CD4-positive, alpha-beta T cell (primary cell): ENCODE data around the gene LAIR1. TPM values are rescaled to one million over a fixed set of nuclear protein-coding genes. Genes with fewer than 3 reads are reported as not detected.

Experiments used
- ATAC-seq: fragments of 200-7000 bp; cut with Tn5 transposase; one replicate; pipeline ENCODE4 v1.10.0; 2022; ENCODE audit warnings: mild to moderate bottlenecking; ENCODE audit not compliant: poor library complexity
- CTCF ChIA-PET: fragments of 350-600 bp; sonication (Branson Sonifier 250); formaldehyde crosslinking; loops from one replicate; lab custom pipeline; 2021; ENCODE audit warnings: antibody characterized with exemption, inconsistent platforms; lab: Charles Lee
- POLR2A ChIA-PET: fragments of 350-600 bp; sonication (Branson Sonifier 250); formaldehyde crosslinking; loops from one replicate; lab custom pipeline; 2021; ENCODE audit warnings: antibody characterized with exemption, inconsistent platforms; lab: Charles Lee
- DNase-seq, 14 experiments: peaks; one replicate each; pipeline ENCODE4 v3.0.0-alpha.2; 2013 to 2020; ENCODE audit warnings: mixed read lengths in 2 of 14
- H3K27ac ChIP-seq, 2 donors: one replicate each; pipeline versions ENCODE4 v1.5.1 to v1.7.0; 2013; ENCODE audit warnings: low read length in 2 of 2, low read depth in 1 of 2, mild to moderate bottlenecking in 1 of 2
- H3K27me3 ChIP-seq, 2 experiments: 1 replicate in 1 of 2; 2 replicates in 1 of 2; pipeline versions ENCODE4 v1.6.1 to v1.7.0; 2013; ENCODE audit warnings: low read length in 2 of 2, control low read depth in 1 of 2, mild to moderate bottlenecking in 1 of 2, moderate library complexity in 1 of 2; ENCODE audit not compliant: insufficient read depth in 2 of 2, control insufficient read depth in 1 of 2
- H3K36me3 ChIP-seq: one replicate; pipeline ENCODE4 v1.6.1; 2013; ENCODE audit warnings: low read length, control low read depth; ENCODE audit not compliant: insufficient read depth
- H3K4me1 ChIP-seq: one replicate; pipeline ENCODE4 v1.6.1; 2013; ENCODE audit warnings: low read length, control low read depth; ENCODE audit not compliant: insufficient read depth
- H3K4me3 ChIP-seq: one replicate; pipeline ENCODE4 v1.5.1; 2013; ENCODE audit warnings: mild to moderate bottlenecking, low read length, moderate library complexity
- H3K9me3 ChIP-seq, 2 experiments: 1 replicate in 1 of 2; 2 replicates in 1 of 2; pipeline versions ENCODE4 v1.6.1 to v1.7.0; 2013; ENCODE audit warnings: low read length in 2 of 2, mild to moderate bottlenecking in 2 of 2, control low read depth in 1 of 2, moderate library complexity in 1 of 2; ENCODE audit not compliant: control insufficient read depth in 1 of 2, insufficient read depth in 1 of 2
- H3K27ac Mint-ChIP-seq: one replicate; pipeline ENCODE4 v1.8.0; 2020; ENCODE audit warnings: mixed read lengths
- H3K27me3 Mint-ChIP-seq: one replicate; pipeline ENCODE4 v1.8.0; 2021; ENCODE audit warnings: mixed read lengths
- H3K36me3 Mint-ChIP-seq: one replicate; pipeline ENCODE4 v1.8.0; 2021; ENCODE audit warnings: low read depth, mixed read lengths
- H3K4me1 Mint-ChIP-seq: one replicate; pipeline ENCODE4 v1.8.0; 2021; ENCODE audit warnings: low read depth, mixed read lengths
- H3K4me3 Mint-ChIP-seq: one replicate; pipeline ENCODE4 v1.8.0; 2020; ENCODE audit warnings: mild to moderate bottlenecking, mixed read lengths
- H3K9me3 Mint-ChIP-seq: one replicate; pipeline ENCODE4 v1.8.0; 2020; ENCODE audit warnings: mixed read lengths
- CTCF ChIP-seq: fragments of 200-600 bp; IDR thresholded peaks from one replicate; pipeline ENCODE4 v1.8.0; 2022; ENCODE audit warnings: antibody characterized with exemption, mild to moderate bottlenecking
- intact Hi-C, 2 experiments: fragments of 100-400 bp; cut with DNase I in 1 of 2; cut with micrococcal nuclease in 1 of 2; formaldehyde crosslinking; loops; one replicate each; pipeline versions ENCODE4 v1.15.1 to v1.9.0; 2023 to 2025; cut with DNase I, micrococcal nuclease
- total RNA-seq, 174 experiments: library from RNA in 2 of 174; stranded (reverse) in 2 of 174; gene quantifications; one replicate each; pipeline ENCODE4 v1.2.3 and lab custom pipeline; 2021 to 2026

LAIR1 gene
- total RNA-seq, 2 experiments from 2014 or later = 12.3 to 14.4 TPM

DNA sequence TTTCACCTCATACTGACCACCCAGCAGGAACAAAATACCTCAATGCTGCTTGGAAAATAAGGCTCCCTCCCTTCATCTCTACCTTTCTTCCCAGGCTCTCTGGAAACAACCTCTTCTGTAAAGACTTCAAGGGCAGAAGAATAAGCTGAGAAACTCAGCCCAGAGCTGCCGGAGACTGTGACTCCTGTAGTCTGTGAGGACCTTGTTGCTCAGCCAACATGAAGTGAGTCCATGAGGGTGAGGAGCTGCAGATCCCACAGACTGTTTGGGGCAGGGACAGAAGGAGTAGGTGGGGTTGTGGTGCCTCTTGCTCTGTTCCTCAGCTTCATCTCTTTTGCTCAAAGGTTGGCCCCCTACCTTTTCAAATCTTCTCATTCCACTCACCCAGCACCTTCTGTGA is 59.6 kb downstream of the LAIR1 start:
- no peak overlapping the region for H3K27ac Mint-ChIP-seq
- no peaks in the 10 kb centered on the region for H3K9me3 ChIP-seq
- no peak for TF ChIP-seq CTCF
- H3K27me3 ChIP-seq = no peaks in the 10 kb centered on the region
- ChIA-PET POLR2A (no interaction called here), CTCF (no interaction called here)
- DNase-seq (no peak), ATAC-seq (no peak)
- no peaks in the 10 kb centered on the region for H3K36me3 Mint-ChIP-seq
- peaks cover 6% of the 10 kb centered on the region for H3K4me1 ChIP-seq
- H3K36me3 ChIP-seq = no peaks in the 10 kb centered on the region
- H3K4me3 ChIP-seq = no peak overlapping the region
- no peaks in the 10 kb centered on the region for H3K27me3 Mint-ChIP-seq
- no peak overlapping the region for H3K27ac ChIP-seq
- H3K9me3 Mint-ChIP-seq = no peaks in the 10 kb centered on the region
- H3K4me3 Mint-ChIP-seq = no peak overlapping the region
- peaks cover 37% of the 10 kb centered on the region for H3K4me1 Mint-ChIP-seq
- intact Hi-C loops = loop anchor here in 1 of 2 experiments (10.0 kb wide), 1 partner anchor 210 kb away; no protein-coding TSS in a partner anchor

GRCh38 chr19:54302257-54302656 is 62.5 kb downstream of the LAIR1 start:
- POLR2A ChIA-PET = no interaction called here
- H3K4me3 ChIP-seq = no peak overlapping the region
- Mint-ChIP-seq H3K9me3 (no peaks in the 10 kb centered on the region), H3K27me3 (no peaks in the 10 kb centered on the region), H3K4me1 (peaks cover 37% of the 10 kb centered on the region), H3K36me3 (no peaks in the 10 kb centered on the region), H3K27ac (no peak overlapping the region), H3K4me3 (no peak overlapping the region)
- ATAC-seq = no peak
- H3K27me3 ChIP-seq = peaks cover 0 to 3% of the 10 kb centered on the region in 2 experiments
- peaks cover 6% of the 10 kb centered on the region for H3K4me1 ChIP-seq
- no peak overlapping the region for H3K27ac ChIP-seq
- no peaks in the 10 kb centered on the region for H3K36me3 ChIP-seq
- peak in 1 of 14 experiments; percentile 43 for DNase-seq
- TF ChIP-seq CTCF = no peak
- intact Hi-C loops = loop anchor here in 1 of 2 experiments (10.0 kb wide), 1 partner anchor 213 kb away; no protein-coding TSS in a partner anchor
- H3K9me3 ChIP-seq = no peaks in the 10 kb centered on the region
- CTCF ChIA-PET = no interaction called here

Other genes with a start within 250 kb of the LAIR1 start
- 10 to 100 TPM; 10.1 to 11.2 TPM for gene TFPT, start 249.3 kb downstream of the LAIR1 start, total RNA-seq
- 10 to 100 TPM; 52.9 to 55.9 TPM for gene PRPF31, start 249.2 kb downstream of the LAIR1 start, total RNA-seq
- 10 to 100 TPM; 26.7 to 28.7 TPM for gene CNOT3, start 227.2 kb downstream of the LAIR1 start, total RNA-seq
- 10 to 100 TPM; 14.4 to 16.0 TPM for gene LENG1, start 205.2 kb downstream of the LAIR1 start, total RNA-seq
- 1 to 10 TPM in 1 of 2 experiments, under 1 TPM in 1; 0.84 to 1.5 TPM for gene TMC4, start 191.8 kb downstream of the LAIR1 start, total RNA-seq
- 10 to 100 TPM; 13.7 to 18.0 TPM for gene MBOAT7, start 175.4 kb downstream of the LAIR1 start, total RNA-seq
- 1 to 10 TPM; 8.4 to 8.6 TPM for gene TSEN34, start 173.6 kb downstream of the LAIR1 start, total RNA-seq
- 1,000 to 10,000 TPM; 2,017 to 2,050 TPM for gene RPS9, start 164.1 kb downstream of the LAIR1 start, total RNA-seq
- gene LILRB3, start 141.9 kb downstream of the LAIR1 start, total RNA-seq = 1 to 10 TPM; 1.1 to 1.3 TPM
- under 1 TPM in 1 of 2 experiments, not detected in 1; 0.60 TPM for gene LILRA6, start 122.1 kb downstream of the LAIR1 start, total RNA-seq
- gene LILRB5, start 107.7 kb downstream of the LAIR1 start, total RNA-seq = not detected
- gene LILRB2, start 83.8 kb downstream of the LAIR1 start, total RNA-seq = 1 to 10 TPM; 1.3 to 1.5 TPM
- 1 to 10 TPM; 1.5 TPM for gene LILRA5, start 51.8 kb downstream of the LAIR1 start, total RNA-seq
- under 1 TPM; 0.47 to 0.52 TPM for gene LILRA4, start 25.8 kb downstream of the LAIR1 start, total RNA-seq
- gene TTYH1, start 50.5 kb upstream of the LAIR1 start, total RNA-seq = not detected
- gene LENG8, start 84.3 kb upstream of the LAIR1 start, total RNA-seq = 100 to 1,000 TPM; 610 to 639 TPM
- gene LENG9, start 98.8 kb upstream of the LAIR1 start, total RNA-seq = 1 to 10 TPM; 2.8 to 2.9 TPM
- gene CDC42EP5, start 108.4 kb upstream of the LAIR1 start, total RNA-seq = not detected
- gene LAIR2, start 137.9 kb upstream of the LAIR1 start, total RNA-seq = 1 to 10 TPM in 1 of 2 experiments, not detected in 1; 1.2 TPM
- gene LILRA2, start 208.9 kb upstream of the LAIR1 start, total RNA-seq = under 1 TPM; 0.78 to 0.91 TPM
- under 1 TPM; 0.27 to 0.36 TPM for gene LILRA1, start 228.7 kb upstream of the LAIR1 start, total RNA-seq